IPS-11a (cell line): Measurements from ENCODE around the gene ABHD11.
"Not testable (repeated sequence)": the region's sequence is repeated elsewhere in the genome, so short reads cannot be mapped to it uniquely, and the experiment has no call there.

Experiments used
- H3K4me3 ChIP-seq: one replicate; pipeline ENCODE4 v1.5.1; 2013; ENCODE audit warnings: low read depth, low read length, control low read depth

ABHD11 gene

DNA sequence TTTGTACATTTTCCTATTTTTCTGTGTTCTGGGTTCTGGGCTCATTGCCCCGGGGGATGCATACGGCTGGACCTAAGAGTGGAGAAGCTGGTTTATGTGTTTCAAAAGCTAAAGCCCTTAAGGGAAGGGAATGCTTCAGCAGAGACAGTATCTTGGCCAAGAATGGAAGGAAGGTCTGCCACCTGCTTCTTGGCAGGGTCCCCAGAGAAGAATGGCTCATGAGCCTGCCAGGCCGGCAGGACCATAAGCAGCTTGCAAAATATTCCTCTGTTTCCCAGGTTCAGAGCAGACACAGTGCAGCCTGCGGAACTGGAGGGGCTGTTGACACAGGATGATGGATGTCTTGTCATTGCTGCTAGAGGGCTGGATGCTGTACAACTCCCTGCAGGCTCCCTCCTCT is 7.8 kb upstream of the ABHD11 start:
- H3K4me3 ChIP-seq, result no peak overlapping the region

DNA sequence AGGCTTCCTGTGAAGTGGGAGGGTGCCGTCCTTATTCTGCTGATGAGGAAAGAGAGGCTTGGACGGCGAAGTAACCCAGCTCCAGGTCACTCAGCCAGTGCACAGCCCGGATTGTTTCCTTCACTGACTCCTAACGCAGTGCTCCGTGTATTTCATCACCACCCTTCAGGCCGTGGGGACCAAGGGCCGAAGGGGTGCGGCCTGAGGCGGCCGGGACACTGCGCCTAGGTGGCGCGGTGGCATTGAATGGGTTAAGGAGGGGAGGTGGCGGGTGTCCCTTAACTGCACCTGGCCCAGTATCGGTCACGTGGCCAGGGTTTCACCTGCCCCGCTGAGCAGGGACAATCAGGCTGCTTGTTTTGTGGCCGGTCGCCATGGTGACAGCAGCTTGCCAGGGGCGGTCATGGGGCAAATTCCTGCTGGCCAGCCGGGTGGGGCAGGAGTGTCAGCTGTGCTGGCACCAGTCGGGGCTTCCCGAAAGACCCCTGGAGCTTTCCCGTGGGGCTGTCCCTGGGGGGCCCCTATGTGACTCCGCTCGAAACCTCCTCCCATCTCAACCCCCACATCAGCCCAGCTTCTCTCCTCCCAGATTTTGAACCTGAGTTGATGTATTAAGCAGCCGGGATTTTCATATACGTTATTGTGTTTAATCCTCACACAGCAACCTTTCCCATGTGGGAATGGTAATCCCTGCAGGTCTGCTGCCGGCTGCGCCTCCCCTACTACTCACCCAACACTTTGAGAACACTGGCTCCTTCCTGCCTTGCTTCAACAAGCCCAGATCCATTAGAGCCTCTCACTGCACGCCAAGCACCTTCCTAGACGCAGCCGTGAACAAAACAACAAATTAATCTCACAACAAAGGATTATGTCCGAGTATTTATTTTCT is 4.4 kb upstream of the ABHD11 start:
- no peak overlapping the region for H3K4me3 ChIP-seq

- no peak overlapping the region for H3K4me3 ChIP-seq
These were observed 3.7 kb upstream of the ABHD11 start for GRCh38 chr7:73742338-73742752.

DNA sequence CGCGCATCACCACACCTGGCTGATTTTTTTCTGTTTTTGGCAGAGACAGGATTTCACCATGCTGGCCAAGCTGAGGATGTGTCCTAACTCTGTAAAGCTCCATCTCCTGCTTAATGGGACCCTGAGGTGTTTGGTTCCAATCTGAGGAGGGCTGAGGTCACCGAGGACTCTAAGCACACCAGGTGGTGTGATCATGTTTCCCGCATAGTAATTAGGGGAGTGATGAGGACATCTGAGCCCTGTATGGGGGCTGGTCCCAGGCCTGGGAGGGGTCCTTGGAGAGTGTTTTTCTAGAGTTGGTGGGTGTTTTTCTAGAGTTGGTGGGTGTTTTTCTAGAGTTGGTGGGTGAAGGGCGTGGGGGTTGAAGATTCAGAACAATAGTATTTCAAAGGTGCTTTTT is 3.0 kb upstream of the ABHD11 start:
- H3K4me3 ChIP-seq, result no peak overlapping the region

- H3K4me3 ChIP-seq, result no peak overlapping the region
These were observed 2.2 kb upstream of the ABHD11 start for GRCh38 chr7:73740771-73741170.

DNA sequence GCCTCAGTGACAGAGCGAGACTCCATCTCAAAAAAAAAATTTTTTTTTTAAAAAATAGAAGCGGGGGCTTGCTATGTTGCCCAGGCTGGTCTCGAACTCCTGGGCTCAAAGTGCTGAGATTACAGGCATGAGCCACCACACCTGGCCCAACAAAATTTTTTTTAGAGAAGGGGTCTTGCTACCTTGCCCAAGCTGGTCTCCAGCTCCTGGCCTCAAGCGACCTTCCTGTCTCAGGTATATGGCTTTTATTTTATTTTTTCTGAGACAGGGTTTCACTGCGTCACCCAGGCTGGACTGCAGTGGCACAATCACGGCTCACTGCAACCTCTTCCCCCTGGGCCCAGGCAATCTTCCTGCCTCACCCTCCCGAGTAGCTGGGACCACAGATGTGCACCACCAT is 1.6 kb upstream of the ABHD11 start:
- H3K4me3 ChIP-seq, result no peak overlapping the region

GRCh38 chr7:73739387-73739767 is 775 bp upstream of the ABHD11 start:
- H3K4me3 ChIP-seq, result peak overlapping the region; percentile 50

DNA sequence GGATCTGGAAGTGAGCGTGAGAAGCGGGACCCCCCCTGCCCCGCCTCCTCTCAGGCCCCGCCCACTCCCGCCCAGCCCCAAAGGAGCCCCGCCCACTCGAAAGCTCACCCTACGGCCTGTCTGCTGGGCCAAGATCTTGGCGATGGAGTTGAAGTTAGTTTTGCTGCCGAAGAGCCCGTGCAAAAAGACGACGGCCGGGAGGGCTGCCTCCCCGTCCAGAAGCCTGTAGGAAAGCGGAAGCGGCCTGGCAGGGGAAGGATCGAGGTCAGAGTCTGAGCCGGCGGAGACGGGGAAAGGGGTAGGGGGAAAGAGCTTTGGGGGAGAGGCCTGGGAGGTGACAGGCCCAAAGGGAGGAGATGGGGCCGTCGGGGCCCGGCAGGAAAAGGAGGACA is 386 bp downstream of the ABHD11 start:
- peak overlapping the region; percentile 70 for H3K4me3 ChIP-seq

- H3K4me3 ChIP-seq, result peak overlapping the region; percentile 24
These were observed 947 bp downstream of the ABHD11 start for GRCh38 chr7:73737491-73738219.

GRCh38 chr7:73736885-73737284 is 1.7 kb downstream of the ABHD11 start:
- H3K4me3 ChIP-seq, result no peak overlapping the region

DNA sequence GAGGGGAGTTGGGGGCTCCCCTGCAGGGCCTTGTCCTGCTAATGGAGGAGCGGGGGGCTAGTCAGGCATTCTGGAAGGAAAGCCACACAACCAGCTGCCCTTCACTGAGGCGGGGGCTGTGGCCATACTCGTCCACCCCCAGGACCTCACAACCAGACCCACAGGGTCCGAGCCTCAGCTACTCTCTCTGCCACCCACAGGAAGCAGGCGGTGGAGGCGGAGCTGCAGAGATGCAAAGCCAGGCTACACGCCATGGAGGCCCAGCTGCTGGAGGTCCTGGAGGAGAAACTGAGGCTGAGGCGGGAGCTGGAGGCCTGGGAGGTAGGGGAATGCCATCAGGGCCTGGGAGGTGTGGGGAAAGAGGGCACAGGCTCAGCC is 3.1 kb downstream of the ABHD11 start:
- H3K4me3 ChIP-seq, result no peak overlapping the region

GRCh38 chr7:73734619-73735527 is 3.7 kb downstream of the ABHD11 start:
- no peak overlapping the region for H3K4me3 ChIP-seq

GRCh38 chr7:73732397-73732796 is 6.2 kb downstream of the ABHD11 start:
- no peak overlapping the region for H3K4me3 ChIP-seq

GRCh38 chr7:73730485-73730884 is 8.1 kb downstream of the ABHD11 start:
- no peak overlapping the region for H3K4me3 ChIP-seq

DNA sequence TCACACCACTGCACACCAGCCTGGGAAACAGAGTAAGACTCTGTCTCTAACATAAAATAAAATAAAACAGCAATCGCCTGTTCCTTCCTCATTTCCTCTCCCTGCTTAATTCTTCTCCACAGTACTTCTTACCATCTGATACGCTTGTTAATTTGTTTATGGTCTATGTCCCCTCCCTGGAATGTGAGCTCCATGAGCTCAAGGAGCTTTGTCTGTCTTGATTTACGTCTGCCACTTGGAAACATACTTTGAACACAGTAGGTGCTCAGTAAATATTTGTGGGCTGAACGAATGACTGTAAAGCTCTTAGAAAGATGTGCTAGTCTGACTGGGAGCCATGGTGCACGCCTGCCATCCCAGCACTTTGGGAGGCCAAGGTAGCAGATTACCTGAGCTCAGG is 10.1 kb downstream of the ABHD11 start:
- H3K4me3 ChIP-seq, result no peak overlapping the region

DNA sequence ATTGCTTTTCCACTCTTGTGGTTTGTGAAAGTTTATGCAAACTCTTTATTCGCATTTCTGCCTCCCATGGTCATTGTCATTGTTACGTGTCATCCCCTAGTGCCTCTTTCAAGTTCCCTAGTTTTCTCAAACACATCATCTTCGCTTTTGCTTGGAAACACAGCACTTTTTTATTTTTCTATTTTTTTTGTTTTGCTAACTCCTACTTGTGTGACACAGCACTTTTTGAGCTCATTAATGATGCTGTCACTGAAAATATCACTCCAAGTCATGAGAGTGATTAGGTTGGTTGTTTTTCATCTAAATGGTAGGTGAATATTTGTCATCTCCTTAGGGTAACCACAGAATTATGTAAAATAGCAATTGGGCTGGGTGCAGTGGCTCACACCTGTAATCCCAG is 10.7 kb downstream of the ABHD11 start:
- H3K4me3 ChIP-seq, result no peak overlapping the region

DNA sequence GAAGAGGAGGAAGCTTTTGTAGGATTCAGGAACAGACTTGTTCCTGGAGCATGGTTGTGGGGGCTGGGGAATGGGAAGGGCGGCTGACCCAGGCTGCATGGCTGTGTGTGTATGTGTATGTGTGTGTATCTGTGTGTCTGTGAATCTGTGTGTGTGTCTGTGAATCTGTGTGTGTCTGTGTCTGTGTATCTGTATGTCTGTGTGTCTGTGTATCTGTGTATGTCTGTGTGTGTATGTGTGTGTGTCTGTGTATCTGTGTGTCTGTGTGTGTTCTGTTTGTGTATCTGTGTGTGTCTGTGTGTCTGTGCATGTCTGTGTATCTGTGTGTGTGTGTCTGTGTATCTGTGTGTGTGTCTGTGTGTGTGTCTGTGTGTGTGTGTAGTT is 12.5 kb downstream of the ABHD11 start:
- no peak overlapping the region for H3K4me3 ChIP-seq

DNA sequence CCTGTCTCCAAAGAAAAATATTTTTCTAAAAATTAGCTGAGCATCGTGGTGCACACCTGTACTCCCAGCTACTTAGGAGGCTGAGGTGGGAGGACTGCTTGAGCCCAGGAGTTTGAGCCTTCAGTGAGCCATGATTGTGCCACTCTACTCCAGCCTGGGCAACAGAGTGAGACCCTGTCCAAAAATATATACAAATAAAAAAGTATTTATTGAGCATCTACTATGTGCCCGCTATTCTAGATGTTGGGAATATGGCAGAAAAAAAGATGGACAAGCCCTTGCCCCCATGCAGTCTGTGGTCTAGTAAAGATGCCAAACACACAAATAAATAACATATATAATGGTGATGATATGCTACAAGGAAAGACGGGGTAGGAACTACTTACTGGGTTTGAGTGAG is 14.8 kb downstream of the ABHD11 start:
- H3K4me3 ChIP-seq, result no peak overlapping the region

GRCh38 chr7:73722785-73723184 is 15.8 kb downstream of the ABHD11 start:
- H3K4me3 ChIP-seq, result no peak overlapping the region

GRCh38 chr7:73722182-73722581 is 16.4 kb downstream of the ABHD11 start:
- not testable (repeated sequence) for H3K4me3 ChIP-seq

- H3K4me3 ChIP-seq, result no peak overlapping the region
These were observed 17.2 kb downstream of the ABHD11 start for GRCh38 chr7:73721377-73721817.
